ENCODE results near the gene ACSM3.
"Not testable (repeated sequence)": the region's sequence is repeated elsewhere in the genome, so short reads cannot be mapped to it uniquely, and the experiment has no call there.

The ACSM3 gene

DNA sequence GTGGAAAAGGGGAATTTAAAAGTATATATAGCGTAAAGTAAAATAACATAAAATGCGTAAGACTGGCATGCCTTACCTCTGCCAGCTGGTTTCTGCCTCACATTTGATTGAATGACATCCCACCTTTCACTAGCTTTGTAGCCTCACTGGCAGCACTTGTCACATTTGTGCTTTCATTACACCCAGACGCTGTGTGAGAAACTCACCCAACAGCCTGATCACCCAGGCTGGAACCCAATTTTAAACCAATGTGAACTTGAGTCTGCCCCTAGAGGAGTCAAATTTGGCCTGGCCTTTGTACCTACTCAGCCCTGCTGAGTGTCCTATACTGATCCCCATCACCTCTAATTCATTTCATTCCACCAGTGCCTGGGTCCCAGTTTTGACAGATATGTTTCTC is 17.4 kb upstream of the ACSM3 start:
- no peaks in the 10 kb centered on the region for H3K36me3 ChIP-seq (ENCODE audit: insufficient read depth, low read length)

DNA sequence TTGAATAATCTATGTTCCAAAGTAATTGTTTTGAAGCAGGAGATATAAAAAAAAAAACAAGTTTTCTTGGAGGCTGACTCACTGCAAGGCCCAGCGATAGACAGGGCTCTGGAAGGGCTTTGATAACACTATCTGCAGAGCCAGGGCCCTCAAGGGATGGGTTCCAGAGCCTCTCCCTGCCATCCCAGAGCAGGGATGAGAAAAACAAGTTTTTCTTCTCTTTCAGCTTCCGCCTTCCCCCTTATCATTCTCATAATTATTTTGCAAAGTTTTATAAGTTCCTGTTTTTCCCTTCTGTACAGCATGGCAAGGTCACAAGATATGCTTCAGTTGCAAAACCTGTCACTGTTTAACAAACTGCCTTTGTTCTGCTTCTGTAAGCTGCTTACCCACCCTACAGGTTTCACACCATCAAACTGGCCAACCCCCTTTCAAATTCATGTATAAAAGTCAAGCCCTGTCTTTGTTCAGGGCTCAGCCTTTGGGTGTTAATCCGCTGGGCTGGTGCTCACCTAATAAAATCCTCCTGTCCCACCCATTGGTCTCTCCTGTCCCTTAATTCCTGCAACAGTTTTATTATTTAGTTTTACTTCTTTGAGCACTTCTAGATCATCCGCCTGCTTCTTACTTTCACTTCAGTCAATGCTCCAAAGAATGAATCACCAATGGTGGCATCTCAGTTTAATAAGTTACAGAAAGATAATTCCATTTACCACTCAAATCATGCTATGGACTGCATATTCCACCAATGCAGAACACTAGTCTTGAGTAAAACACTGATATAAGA is 16.6 kb upstream of the ACSM3 start:
- H3K9ac ChIP-seq (ENCODE audit: low read depth, low read length), result no peak overlapping the region

More for the DNA sequence above, 17.4 kb upstream of the ACSM3 start:
- Histone ChIP-seq H3K9me3 (ENCODE audit: control insufficient read depth, insufficient read depth, low read length) (no peaks in the 10 kb centered on the region), H3K9ac (ENCODE audit: low read depth, low read length) (no peak overlapping the region), H3K4me1 (ENCODE audit: insufficient read depth, low read length) (no peaks in the 10 kb centered on the region)

DNA sequence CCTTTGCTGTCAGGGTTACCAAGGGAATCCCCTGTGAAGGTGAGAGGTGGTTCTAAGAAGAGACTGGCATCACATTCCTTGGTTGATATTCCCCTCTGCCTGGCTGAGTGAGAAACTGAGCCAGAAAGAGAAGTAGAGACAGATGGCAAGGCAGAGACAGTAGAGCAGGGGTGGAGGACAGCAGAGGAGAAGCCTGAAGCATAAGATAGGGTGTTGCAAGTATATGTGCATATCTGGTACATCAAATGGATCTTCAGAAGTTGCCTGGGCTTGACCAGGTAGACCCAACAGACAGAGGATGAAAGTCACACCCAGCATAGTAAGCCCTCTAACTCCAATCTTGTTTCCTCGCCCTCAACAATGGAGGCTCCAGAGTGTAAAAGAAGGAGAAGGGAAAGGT is 14.3 kb upstream of the ACSM3 start:
- Histone ChIP-seq H3K9ac (ENCODE audit: low read depth, low read length) (no peak overlapping the region), H3K36me3 (ENCODE audit: insufficient read depth, low read length) (no peaks in the 10 kb centered on the region), H3K9me3 (ENCODE audit: control insufficient read depth, insufficient read depth, low read length) (no peaks in the 10 kb centered on the region), H3K4me1 (ENCODE audit: insufficient read depth, low read length) (no peaks in the 10 kb centered on the region)

More for the DNA sequence above, 16.6 kb upstream of the ACSM3 start:
- Histone ChIP-seq H3K4me1 (ENCODE audit: insufficient read depth, low read length) (no peaks in the 10 kb centered on the region), H3K36me3 (ENCODE audit: insufficient read depth, low read length) (no peaks in the 10 kb centered on the region), H3K9me3 (ENCODE audit: control insufficient read depth, insufficient read depth, low read length) (no peaks in the 10 kb centered on the region)

DNA sequence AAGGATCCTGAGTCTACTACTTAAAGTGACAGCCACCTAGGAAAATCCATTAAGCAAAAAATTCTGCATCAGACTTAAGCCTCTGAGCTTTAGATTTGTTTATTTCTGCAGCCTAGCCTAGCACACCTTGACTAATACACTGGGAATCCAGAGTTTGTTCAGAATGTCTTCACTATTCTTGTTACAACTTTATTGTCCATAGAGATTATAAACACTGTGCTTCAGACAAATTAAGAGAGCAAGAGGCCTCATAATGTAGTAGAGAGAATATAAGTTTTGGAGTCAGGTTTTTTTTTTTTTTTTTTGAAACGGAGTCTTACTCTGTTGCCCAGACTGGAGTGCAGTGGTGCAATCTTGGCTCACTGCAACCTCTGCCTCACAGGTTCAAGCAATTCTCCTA is 13.3 kb upstream of the ACSM3 start:
- Histone ChIP-seq H3K9ac (ENCODE audit: low read depth, low read length) (no peak overlapping the region), H3K4me1 (ENCODE audit: insufficient read depth, low read length) (no peaks in the 10 kb centered on the region), H3K9me3 (ENCODE audit: control insufficient read depth, insufficient read depth, low read length) (no peaks in the 10 kb centered on the region), H3K36me3 (ENCODE audit: insufficient read depth, low read length) (no peaks in the 10 kb centered on the region)

DNA sequence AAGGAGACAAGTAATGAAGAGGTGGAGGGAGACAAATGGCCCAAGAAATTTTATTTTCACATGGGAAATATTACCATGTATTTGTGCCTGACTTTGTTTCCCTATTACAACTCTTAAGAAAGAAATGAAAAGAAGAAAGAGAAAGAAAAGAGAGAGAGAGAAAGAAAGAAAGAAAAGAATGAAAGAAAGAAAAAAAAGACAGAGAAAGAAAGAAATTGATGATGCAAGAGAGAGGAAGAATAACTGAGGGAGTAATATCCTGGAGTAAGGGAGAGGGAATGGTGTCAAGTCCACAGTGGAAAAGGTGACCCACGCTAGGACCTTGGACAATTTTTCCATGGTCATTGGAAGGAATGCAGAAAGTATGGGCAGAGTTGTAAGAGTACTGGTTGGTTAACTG is 10.1 kb upstream of the ACSM3 start:
- H3K9ac ChIP-seq (ENCODE audit: low read depth, low read length), result no peak overlapping the region
- H3K4me1 ChIP-seq (ENCODE audit: insufficient read depth, low read length), result no peaks in the 10 kb centered on the region
- no peaks in the 10 kb centered on the region for H3K9me3 ChIP-seq (ENCODE audit: control insufficient read depth, insufficient read depth, low read length)
- H3K36me3 ChIP-seq (ENCODE audit: insufficient read depth, low read length), result no peaks in the 10 kb centered on the region

DNA sequence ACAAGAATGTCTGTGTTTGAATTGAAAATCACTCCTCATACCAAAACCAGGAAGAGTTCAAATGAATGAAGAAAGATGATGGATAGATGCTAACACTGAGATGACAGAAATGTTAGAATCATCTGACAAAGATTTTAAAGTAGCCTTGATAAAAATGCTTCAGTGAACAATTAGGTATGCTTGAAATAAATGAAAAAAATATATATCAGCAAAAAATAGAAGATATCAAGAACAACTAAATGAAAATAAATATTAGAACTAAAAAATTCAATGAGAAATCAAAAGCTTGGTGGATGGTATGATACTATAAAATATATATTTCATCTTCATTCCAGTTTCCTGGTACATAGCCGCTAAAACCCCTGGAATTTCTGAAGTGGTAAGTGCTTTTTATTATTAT is 8.6 kb upstream of the ACSM3 start:
- no peaks in the 10 kb centered on the region for H3K9me3 ChIP-seq (ENCODE audit: control insufficient read depth, insufficient read depth, low read length)
- H3K4me1 ChIP-seq (ENCODE audit: insufficient read depth, low read length), result no peaks in the 10 kb centered on the region
- no peaks in the 10 kb centered on the region for H3K36me3 ChIP-seq (ENCODE audit: insufficient read depth, low read length)
- H3K9ac ChIP-seq (ENCODE audit: low read depth, low read length), result no peak overlapping the region

DNA sequence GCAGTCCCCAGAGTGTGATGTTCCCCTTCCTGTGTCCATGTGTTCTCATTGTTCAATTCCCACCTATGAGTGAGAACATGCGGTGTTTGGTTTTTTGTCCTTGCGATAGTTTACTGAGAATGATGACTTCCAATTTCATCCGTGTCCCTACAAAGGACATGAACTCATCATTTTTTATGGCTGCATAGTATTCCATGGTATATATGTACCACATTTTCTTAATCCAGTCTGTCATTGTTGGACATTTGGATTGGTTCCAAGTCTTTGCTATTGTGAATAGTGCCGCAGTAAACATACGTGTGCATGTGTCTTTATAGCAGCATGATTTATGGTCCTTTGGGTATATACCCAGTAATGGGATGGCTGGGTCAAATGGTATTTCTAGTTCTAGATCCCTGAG is 8.0 kb upstream of the ACSM3 start:
- not testable (repeated sequence) for H3K9ac ChIP-seq (ENCODE audit: low read depth, low read length); H3K4me1 ChIP-seq (ENCODE audit: insufficient read depth, low read length); H3K9me3 ChIP-seq (ENCODE audit: control insufficient read depth, insufficient read depth, low read length); H3K36me3 ChIP-seq (ENCODE audit: insufficient read depth, low read length)

DNA sequence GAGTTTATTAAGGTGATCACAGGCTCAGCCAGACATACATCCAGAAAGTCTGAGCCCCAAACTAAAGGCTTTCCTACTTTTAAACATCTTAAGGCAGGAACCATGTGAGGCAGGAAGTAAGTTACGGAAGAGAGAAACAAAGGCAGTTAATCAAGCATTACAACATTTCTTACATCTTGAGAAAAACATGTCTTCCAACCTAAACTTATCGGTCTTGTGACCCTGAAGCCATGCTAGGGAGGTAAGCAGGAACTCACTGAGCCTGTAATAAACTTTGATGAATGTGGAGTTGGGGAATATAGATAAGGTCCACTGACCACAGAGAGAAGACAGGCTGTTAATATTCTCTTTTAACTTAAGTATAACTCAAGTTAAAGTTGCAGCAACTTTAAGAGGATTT is 3.5 kb upstream of the ACSM3 start:
- Histone ChIP-seq H3K9me3 (ENCODE audit: control insufficient read depth, insufficient read depth, low read length) (no peaks in the 10 kb centered on the region), H3K4me1 (ENCODE audit: insufficient read depth, low read length) (no peaks in the 10 kb centered on the region), H3K36me3 (ENCODE audit: insufficient read depth, low read length) (no peaks in the 10 kb centered on the region), H3K9ac (ENCODE audit: low read depth, low read length) (no peak overlapping the region)

DNA sequence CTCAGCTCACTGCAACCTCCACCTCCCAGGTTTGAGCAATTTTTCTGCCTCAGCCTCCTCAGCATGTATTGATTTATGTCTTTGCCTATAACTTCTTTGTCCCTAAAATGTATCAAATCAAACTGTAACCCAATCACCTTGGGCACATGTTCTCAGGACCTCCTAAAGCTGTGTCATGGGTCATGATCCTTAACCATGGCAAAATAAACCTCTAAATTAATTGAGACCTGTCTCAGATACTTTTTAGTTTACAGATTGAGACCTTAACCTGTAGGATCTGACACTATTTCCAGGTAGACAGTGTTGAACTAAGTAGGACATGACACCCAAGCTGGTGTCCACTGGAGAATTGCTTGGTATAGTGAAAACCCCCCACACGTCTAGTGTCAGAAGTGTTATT is 2.6 kb upstream of the ACSM3 start:
- H3K9me3 ChIP-seq (ENCODE audit: control insufficient read depth, insufficient read depth, low read length), result no peaks in the 10 kb centered on the region
- H3K4me1 ChIP-seq (ENCODE audit: insufficient read depth, low read length), result no peaks in the 10 kb centered on the region
- H3K36me3 ChIP-seq (ENCODE audit: insufficient read depth, low read length), result no peaks in the 10 kb centered on the region
- H3K9ac ChIP-seq (ENCODE audit: low read depth, low read length), result no peak overlapping the region

DNA sequence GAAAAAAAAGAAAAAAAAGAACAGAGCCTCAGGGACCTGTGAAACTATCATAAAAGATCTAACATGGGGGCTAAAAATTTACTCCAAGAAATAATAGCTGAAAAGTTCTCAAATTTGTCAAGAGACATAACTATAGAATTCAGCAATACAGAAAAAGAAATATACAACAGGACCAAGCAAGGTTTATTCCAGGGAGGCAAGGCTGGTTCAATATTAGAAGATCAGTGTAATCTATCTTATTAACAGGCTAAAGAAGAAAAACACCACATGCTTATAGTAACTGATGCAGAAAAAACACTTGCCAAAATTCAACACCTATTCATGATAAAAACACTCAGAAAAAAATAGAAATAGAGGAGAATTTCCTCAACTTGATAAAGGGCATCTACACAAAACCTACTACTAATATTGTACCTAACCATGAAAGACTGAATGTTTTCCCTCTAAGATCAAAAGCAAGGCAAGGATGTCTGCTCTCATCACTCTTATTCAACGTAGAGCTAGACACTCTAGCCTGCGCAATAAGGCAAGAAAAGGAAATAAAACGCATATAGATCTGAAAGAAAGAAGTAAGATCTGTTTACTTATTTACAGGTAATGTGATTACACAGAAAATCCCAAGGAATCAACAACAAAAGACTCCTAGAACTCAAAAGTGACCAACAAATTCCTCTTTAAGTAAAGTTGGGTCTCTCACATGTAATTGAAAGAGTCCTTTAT is 1.2 kb upstream of the ACSM3 start:
- no peaks in the 10 kb centered on the region for H3K9me3 ChIP-seq (ENCODE audit: control insufficient read depth, insufficient read depth, low read length)
- no peak overlapping the region for H3K9ac ChIP-seq (ENCODE audit: low read depth, low read length)
- no peaks in the 10 kb centered on the region for H3K4me1 ChIP-seq (ENCODE audit: insufficient read depth, low read length)
- H3K36me3 ChIP-seq (ENCODE audit: insufficient read depth, low read length), result no peaks in the 10 kb centered on the region

DNA sequence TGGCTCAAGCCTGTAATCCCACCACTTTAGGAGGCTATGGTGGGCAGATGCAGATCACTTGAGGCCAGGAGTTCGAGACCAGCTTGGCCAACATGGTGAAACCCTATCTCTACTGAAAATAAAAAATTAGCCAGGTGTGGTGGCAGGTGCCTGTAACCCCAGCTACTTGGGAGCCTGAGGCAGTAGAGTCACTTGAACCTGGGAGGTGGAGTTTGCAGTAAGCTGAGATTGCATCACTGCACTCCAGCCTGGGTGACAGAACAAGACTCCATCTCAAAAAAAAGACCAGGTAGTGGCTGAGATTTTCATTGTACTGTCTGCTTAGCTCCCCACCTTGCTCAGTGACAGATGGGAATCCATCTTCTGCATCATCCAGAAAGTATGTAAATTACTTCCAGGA is 634 bp downstream of the ACSM3 start:
- H3K4me1 ChIP-seq (ENCODE audit: insufficient read depth, low read length); H3K36me3 ChIP-seq (ENCODE audit: insufficient read depth, low read length); H3K9me3 ChIP-seq (ENCODE audit: control insufficient read depth, insufficient read depth, low read length); H3K9ac ChIP-seq (ENCODE audit: low read depth, low read length): not testable (repeated sequence)

DNA sequence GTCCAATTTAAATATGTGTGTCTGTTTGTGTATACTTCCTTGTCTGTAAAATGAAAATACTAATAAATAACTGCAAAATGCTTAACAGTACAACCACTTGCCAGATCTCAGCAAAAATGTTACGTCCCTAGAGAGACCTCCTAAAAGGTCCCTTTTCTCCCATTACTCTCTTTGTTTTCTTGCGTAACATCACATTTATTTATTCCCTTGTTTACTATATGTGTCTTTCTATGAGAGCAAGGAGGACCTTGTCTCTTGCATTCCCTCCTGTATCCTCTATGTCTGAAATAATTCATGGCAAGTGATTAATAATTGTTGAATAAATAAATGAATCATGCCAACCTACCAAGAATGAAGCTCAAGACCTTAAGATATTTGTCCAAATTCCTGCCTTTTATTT is 1.9 kb downstream of the ACSM3 start:
- no peak overlapping the region for H3K9ac ChIP-seq (ENCODE audit: low read depth, low read length)
- H3K4me1 ChIP-seq (ENCODE audit: insufficient read depth, low read length), result no peaks in the 10 kb centered on the region
- H3K36me3 ChIP-seq (ENCODE audit: insufficient read depth, low read length), result no peaks in the 10 kb centered on the region
- H3K9me3 ChIP-seq (ENCODE audit: control insufficient read depth, insufficient read depth, low read length), result no peaks in the 10 kb centered on the region

DNA sequence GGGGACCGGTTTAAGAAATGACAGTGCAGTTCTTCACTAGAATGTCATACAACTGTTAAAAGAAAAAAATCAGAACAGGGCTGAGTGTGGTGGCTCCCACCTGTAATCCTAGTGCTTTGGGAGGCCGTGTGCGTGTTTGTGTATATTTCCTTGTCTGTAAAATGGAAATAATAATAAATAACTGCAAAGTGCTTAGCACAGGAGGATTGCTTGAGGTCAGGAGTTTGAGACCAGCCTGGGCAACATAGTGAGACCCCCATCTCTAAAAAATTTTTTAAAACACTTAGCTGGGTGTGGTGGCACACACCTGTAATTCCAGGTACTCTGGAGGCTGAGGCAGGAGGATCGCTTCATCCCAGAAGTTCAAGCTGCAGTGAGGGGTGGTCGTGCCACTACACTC is 2.5 kb downstream of the ACSM3 start:
- H3K4me1 ChIP-seq (ENCODE audit: insufficient read depth, low read length), result no peaks in the 10 kb centered on the region
- no peaks in the 10 kb centered on the region for H3K36me3 ChIP-seq (ENCODE audit: insufficient read depth, low read length)
- H3K9ac ChIP-seq (ENCODE audit: low read depth, low read length), result no peak overlapping the region
- no peaks in the 10 kb centered on the region for H3K9me3 ChIP-seq (ENCODE audit: control insufficient read depth, insufficient read depth, low read length)

DNA sequence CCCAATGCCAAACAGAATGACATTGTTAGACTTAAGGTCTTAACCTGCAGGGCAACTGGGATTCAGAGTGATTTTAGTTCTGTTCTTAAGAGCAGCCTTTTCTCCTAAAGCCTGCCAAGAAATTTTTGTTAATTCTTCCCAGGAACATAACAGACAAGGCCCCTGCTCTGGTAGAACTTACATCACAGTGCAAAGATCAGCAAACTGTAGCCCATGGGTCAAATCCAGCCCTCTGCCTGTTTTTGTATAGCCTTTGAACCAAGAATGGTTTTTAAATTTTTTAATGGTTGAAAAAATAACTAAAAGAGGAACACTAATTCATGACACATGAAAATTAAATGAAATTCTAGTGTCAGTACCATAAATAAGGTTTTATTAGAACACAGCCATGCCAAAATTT is 3.8 kb downstream of the ACSM3 start:
- Histone ChIP-seq H3K9ac (ENCODE audit: low read depth, low read length) (no peak overlapping the region), H3K4me1 (ENCODE audit: insufficient read depth, low read length) (no peaks in the 10 kb centered on the region)

DNA sequence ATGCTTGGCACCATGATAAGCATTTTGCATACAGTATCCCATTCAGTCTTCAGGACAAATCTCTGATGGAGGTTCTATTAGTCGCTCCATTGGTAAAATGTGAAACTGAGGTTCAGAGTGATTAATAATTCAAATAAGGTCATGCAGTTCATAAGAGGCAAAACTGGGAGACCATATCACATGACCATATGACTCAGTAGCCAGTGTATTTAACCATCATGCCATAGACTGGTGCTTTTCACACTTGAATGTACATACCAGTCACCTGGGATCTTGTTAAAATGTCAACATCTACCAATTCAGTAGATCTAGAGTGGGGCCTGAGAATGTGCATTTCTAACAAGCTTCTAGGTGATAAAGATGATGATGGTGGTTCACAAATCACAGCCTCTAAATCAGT is 4.3 kb downstream of the ACSM3 start:
- no peaks in the 10 kb centered on the region for H3K9me3 ChIP-seq (ENCODE audit: control insufficient read depth, insufficient read depth, low read length)
- no peaks in the 10 kb centered on the region for H3K36me3 ChIP-seq (ENCODE audit: insufficient read depth, low read length)
- H3K9ac ChIP-seq (ENCODE audit: low read depth, low read length), result no peak overlapping the region
- no peaks in the 10 kb centered on the region for H3K4me1 ChIP-seq (ENCODE audit: insufficient read depth, low read length)

More for the DNA sequence above, 3.8 kb downstream of the ACSM3 start:
- Histone ChIP-seq H3K9me3 (ENCODE audit: control insufficient read depth, insufficient read depth, low read length) (no peaks in the 10 kb centered on the region), H3K36me3 (ENCODE audit: insufficient read depth, low read length) (no peaks in the 10 kb centered on the region)

Data from ES-I3 (cell line).